Ramos (cell line): Measurements from ENCODE around the gene MAPK13.
"Not testable (repeated sequence)": the region's sequence is repeated elsewhere in the genome, so short reads cannot be mapped to it uniquely, and the experiment has no call there.

Source experiments
- in situ Hi-C: fragments of 300-500 bp; cut with MboI; formaldehyde crosslinking; loops from one replicate; pipeline ENCODE4 v1.14.3; 2022; ENCODE audit warnings: low sequenced_read_pairs; ENCODE audit not compliant: unreplicated experiment

Gene MAPK13

DNA sequence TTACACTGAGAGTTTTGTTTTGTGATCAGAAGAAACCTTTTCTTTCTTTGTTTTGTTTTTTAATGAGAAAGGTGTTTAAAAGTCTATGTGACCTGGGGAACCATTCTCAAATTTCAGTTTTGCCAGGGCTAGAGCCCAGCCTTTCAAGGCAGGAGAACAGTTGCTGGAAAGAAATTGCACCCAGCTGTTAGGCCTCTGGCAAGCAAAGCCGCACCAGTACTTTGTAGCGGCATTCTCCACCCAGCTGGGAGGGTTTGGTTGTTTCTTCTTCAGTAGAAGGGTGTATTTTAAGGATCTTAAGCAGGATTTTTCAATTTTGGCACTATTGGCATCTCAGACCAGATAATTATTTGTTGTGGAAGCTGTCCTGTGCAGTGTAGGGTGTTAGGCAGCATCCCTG is 16.6 kb upstream of the MAPK13 start:
- in situ Hi-C loops = no loop called here

DNA sequence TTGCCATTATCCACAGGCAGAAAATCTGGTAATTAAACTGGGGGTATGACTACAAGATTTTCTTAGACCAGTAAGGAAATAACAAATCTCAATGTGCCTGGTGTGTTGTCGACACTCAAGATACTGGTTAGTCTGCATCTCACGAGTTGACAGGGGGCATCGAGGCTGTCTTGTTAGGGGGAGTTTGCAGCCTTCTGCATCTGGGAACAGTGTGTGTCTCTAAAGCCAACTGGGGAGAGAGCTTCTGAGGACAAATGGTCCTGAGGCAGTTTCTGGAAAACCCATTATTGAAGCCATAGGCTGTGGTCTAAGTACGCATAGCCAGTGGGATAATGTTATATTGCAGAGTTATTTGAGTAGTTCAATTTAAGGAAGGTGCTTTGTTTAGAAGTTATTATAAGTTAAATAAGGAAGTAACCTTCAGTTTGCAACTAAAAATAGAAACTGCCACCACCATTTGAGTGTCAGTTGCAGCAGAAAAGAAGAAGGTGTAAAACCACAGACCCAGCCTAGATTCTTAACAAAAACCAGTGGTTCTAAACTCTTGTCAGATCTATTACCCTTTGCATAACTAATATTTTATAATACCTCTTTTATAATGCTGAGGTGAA is 15.4 kb upstream of the MAPK13 start:
- in situ Hi-C loops = no loop called here

DNA sequence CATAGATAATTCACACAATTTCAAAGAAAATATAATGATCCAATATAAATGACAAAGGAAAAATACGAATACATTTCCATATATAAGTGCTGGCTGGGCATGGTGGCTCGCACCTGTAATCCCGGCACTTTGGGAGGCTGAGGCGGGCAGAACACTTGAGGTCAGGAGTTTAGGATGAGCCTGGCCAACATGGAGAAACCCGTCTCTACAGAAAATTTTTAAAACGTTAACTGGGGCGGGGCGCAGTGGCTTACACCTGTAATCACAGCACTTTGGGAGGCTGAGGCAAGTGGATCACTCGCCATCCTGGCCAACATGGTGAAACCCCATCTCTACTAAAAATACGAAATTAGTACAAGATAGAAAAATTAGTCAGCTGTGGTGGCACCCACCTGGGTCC is 14.9 kb upstream of the MAPK13 start:
- in situ Hi-C loops = no loop called here

DNA sequence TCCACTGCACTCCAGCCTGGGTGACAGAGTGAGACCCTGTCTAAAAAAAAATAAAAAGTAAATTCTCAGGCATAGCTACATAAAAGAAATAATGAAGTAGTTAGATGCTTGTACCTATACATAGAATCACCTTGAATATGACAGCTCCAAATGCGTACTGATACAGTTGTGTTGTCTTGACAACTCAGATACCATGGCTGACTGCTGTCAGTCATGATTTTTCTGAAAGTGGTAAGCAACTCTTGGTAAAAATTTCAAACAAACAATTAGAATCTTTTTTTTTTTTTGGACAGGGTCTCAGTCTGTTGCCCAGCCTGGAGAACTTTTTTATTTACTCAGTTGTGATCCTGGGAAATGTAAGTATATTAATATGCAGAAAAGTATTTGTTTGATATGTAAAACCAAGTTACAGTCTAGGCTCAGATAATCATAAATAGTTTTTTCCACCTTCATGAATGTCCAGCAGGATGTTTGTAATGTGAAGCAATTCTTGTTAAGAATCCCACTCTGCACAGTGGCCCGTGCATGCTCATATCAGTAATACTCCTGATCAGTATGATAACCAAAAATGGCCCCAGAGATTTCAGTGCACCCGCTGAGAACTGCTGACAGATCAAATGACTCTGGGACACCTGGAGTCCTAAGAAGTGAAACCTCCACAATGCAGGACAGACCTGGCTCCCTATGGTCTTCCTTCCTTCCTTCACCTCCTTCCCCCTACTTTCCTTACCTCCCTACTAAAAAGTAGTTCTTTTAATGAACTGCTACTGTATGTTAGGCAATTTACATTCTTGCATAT is 14.0 kb upstream of the MAPK13 start:
- in situ Hi-C loops = no loop called here

DNA sequence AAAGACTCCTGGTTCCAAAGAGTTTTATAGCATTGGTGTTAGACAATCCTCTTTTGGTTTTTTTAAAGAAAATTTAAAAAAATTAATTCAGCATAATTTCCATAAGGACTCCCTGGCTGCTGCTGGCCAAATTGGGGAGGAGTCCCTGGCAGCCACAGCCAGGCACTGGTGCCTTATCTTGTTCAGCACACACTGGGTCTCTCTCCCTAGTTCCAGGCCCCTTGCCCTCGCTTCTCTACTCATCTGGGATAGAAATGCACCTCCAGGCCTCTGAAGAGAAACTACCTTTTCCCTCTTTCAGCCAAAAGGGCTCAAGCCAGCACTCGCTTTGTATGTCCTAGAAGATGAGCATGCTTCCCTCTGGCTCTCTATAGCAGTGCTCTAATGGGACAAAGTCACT is 13.4 kb upstream of the MAPK13 start:
- in situ Hi-C loops = no loop called here

DNA sequence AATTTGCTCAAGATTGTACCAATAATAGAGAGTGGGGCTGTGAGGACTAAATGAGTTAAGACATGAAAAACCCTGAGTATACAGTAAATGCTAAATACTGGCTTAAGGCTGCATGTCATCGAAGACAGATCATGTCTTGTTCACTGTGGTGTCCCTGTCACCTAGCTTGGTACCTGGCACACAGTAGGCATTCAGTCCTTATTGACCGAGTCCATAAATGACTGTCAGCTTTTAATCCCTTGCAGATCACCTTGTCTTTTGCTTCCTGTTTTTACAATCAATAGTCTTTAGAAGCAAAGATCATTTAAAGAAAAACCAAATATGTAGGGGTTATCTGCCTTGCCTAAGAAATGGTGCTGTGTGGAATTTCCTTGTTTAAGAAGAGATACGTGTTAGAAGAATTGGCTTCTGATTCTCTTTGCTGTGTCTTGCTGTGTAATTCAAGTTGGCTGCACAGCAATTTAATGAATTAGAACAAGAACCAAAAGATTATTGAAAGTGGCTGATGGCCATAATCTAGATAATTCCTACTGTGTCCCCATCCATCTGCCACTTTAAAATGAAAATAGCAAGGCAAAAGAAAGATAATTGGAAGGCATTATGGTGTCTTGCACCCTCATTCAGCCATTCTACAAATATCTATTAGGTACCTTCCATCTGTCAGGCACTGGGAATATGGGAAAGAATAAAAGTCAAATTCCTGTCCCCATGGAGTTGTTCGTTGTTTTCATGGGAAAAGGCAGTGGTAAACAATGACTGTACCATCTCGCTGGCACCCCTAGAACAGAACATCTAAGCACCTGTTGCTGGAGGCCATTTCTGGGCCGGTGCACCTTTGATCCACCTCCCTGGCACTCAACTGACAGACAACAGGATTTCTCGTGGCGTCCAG is 12.4 kb upstream of the MAPK13 start:
- in situ Hi-C loops = no loop called here

DNA sequence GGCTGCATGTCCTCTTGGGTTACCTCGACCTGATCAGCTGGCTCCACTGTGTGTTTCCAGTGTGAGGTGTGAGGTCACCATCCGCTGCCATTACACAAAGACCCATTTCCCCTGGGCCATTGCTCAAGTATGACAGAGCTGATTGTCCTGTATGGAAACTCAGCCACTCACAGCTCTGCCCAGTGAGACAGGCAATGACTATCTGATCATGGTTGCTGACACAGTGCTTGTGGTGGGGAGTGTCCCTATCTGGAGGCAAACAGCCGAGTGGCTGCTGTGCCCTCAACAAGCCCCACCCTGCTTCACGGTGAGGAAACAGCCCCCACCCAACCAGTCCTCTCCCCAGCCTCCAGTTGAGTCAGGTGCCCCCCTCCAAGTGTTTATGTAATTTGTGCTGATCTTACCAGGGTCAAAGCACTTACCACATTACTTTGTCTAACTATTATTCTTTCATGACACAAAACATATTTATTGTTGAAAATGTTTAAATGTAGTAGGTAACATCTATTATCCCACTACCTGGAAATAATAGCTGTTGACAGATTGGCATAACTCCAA is 11.7 kb upstream of the MAPK13 start:
- in situ Hi-C loops = no loop called here

DNA sequence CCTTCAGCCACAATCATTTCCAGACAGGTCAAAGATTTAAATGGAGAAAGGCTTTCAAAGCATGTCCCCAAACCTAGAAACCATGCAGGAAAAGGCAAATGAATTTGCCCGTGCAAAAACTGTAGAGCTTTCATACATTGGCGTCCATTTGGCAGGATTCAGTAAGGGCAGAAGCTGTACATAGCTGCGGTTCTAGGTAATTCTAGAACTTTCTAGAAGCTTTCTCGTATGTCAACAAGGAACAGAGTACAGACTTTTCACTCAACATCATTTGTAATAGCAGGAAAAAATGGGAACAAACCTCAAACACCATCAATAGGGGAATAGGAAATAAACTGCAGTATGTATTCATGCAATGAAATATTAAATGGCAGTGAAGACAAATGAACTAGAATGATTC is 11.1 kb upstream of the MAPK13 start:
- in situ Hi-C loops = no loop called here

DNA sequence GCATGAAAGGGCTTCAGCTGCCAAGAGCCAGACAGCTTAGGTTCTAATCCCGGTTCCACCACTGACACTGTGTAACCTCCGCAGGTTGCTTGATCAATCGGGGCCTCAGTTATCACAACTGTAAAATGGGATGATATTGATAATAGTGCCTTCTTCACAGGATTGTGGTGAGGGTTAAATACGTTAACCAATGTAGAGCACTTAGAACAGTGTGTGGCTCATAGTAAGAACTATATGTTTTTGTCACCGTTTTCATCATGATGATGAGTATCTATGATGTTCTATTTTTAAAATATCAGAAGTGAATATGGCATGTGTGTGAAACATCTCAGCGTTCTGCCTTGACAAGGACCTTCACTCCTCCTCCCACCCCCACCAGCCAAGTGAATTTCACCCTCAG is 10.3 kb upstream of the MAPK13 start:
- in situ Hi-C loops = no loop called here

DNA sequence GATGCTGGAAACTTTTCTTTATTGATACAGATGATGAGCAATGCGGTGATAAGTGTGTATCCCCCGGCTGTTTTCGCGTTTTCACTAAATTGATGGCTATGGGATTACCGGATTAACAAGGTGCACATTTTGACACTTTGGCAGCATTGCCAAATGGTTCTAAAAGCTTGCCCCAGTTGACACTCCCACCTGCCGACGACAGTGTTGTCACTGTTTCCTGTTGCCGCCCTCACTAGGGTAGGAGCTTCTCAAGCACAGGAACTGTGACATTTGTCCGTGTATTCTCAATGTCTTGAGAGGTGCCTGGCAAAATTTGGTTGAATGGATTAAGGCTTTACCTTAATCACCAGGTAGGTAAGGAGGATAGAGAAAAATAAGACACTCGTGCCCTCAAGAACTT is 9.8 kb upstream of the MAPK13 start:
- in situ Hi-C loops = no loop called here

DNA sequence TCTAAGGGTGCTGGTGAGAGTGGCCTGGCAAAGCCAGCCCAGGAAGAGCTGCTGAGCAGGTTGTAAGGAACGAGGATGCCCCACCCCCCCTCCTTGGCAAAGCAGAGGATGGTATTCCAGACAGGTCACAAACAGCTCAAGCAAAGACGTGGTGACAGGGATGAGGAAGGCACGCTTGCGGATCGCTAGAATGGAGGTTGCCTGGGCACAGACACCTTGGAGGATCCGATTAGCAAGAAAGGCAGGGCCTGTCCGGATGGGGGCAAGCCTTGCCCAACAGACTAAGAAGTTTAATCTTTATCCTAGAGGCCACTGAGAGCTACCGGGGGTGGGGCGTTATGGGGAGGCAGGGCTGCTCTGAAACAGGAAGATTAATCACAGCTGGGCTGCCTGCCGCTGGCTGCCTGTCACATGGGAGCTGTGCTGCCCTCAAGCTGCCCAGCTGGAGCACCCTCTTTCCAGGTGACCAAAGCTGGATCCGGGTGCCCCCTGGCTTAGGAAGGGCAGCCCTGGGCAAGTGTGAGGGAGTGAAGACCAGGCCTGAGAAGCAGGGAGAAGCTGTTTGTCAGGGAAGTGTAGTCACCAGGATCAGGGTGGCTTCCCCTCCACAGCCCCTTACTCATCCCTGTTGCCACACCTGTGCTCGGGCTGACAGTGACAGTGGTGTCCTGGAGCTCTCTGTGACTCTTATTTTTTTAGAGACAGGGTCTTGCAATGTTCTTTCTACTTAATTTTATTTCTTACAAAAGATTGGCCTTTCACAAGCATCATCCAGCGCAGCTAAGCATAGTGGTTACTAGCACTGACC is 9.1 kb upstream of the MAPK13 start:
- in situ Hi-C loops = no loop called here

DNA sequence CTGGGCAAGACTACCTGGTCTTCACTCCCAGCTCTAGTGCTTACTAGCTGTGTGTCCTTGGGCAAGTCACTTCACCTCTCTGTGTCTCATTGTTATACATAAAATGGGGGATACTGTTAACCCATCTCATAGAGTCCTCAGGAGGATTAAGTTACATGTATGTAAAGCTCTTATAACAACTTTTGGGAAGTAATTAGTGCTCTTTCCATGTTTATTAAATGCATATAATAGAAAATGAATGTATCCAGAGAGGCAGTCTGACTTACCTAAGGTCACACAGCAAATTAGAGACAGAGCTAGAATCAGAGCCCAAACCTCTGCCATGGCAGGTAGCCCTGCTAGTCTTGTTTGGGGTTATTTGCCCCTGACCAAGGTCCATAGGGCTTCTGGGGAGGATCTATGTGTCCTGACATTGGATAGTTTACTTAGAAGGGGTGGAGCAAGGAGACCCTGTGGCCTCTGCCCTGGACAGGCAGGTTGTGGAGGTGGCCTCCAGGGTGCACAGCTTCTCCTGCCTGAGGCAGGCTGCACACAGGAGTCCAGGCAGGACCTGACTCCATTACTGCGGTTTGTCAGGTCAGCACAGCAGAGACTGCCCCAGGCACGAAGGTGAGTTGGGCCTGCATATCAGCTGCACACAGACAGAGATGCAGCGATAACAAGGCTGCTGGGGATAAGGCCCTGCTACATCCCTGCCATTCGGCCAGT is 8.4 kb upstream of the MAPK13 start:
- in situ Hi-C loops = no loop called here

DNA sequence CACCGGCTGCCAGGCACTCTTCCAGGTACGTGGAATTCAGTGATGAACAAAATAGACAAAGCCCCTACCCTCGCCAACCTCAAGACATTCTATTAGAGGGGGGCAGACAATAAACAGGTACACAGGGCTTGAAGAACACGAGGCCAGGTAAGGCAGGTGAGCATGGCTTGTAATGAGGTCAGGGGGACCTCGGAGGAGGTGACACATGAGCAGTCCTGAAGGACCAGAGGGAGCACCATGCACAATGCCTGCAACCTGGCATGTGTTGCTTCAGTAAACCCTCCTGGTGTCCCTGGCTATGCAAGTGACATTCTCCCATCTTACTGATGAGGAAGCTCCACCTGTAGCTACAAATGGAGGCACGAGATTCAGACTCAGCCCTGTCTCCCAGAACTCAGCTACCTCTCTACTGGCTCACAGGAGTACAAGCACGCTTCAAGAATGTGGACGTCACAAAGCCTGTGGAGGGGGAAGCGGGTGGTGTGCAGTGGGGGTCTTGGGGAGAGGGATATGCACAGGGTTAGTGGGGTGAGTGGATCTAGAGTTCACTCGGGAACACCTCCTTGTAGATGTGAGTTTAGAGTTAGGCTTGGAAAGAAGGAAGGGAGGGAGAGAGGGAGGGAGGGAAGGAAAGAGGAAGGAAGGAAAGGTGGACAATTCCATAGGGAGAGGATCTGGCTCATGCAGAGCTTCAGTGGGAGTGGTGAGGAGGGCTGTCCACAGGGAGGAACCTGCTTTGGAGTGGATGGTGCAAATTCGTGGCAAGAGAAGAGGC is 7.6 kb upstream of the MAPK13 start:
- in situ Hi-C loops = no loop called here

DNA sequence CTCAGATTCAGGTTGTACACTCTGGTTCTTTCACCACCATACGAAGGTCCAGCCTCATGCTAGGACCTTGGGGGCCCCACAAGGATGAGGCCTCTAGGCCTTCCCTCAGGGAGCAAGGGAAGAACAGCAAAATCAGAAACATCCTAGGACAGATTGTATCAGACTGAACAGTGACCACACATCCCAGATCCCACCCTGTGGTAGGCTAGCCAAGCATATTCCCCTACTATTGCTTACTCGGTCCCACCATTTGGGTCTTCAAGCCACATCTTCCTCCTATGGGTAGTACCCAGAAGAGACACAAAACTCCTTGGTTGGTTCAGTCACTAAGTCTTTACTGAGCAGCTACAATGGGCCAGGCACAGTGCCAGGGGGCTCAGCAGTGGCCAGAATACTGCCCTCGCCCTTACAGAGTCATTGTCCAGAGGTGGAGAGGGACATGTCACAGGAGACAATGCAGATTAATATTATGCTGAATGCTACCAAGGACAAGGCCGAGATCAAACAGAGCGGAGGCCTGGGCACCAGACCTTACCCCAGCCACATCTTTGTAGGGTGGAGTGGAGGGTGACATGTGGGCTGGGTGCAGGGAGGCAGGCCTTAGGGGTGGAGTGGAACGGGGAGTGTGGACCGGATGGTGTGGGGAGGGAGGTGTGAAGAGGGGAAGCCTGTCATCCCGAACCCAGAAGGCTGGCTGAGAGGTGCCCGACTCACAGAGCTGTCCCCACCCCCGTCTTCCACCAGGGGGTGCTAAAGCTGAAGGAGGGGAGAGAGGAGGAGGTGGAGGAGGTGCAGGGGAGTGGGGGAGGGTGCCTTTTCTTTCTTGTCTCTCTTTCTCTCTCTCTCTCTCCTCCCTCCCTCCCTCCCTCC is 6.8 kb upstream of the MAPK13 start:
- in situ Hi-C loops = no loop called here

DNA sequence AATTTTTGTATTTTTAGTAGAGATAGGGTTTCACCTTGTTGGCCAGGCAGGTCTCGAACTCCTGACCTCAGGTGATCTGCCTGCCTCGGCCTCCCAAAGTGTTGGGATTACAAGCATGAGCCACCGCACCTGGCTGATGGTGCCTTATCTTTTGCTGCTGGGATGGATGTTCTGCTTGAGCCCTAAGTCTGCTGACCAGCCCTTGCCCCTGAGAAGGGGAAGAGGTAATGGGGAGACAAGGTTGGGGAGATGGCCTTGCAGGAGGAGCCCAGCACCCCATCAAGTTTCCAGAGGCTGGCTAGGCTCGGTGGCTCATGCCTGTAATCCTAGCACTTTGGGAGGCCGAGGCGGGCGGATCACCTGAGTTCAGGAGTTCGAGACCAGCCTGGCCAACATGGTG is 6.0 kb upstream of the MAPK13 start:
- in situ Hi-C loops = not testable (repeated sequence)

DNA sequence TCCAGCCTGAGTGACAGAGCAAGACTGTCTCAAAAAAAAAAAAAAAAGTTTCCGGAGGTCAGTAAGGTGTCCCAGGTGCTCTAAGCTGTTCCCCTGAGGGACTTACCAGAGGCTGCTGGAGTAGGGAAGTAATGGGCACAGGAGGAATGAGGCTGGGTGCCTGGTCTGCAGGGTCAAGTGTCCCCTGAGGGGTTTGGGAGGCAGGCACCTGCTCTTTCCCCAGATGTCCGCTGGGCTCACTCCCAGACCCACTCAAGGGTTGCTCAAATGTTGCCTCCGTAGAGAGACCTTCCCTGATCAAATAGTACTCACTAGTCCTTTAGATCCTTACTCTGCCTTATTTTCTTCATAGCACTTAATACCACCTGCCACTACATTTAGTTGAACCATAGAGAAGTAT is 5.4 kb upstream of the MAPK13 start:
- in situ Hi-C loops = no loop called here

DNA sequence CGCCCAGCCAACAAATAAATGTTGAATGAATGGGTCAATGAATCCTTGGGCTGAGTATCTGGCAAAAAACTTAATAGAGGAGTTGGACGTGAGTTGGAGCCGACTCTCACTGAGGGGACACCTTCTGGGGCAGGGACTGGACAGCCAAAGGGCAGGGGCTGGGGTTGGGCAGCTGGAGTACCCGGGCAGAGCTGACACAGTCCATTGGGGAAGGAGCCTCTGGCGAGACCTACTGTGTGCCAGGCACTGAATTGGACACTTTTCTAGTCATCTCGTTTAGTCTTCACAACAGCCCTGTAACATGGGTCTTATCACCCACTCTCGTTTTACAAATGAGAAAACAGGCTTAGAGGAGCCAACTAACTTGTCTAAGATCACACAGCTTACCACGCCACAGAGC is 4.7 kb upstream of the MAPK13 start:
- in situ Hi-C loops = no loop called here

DNA sequence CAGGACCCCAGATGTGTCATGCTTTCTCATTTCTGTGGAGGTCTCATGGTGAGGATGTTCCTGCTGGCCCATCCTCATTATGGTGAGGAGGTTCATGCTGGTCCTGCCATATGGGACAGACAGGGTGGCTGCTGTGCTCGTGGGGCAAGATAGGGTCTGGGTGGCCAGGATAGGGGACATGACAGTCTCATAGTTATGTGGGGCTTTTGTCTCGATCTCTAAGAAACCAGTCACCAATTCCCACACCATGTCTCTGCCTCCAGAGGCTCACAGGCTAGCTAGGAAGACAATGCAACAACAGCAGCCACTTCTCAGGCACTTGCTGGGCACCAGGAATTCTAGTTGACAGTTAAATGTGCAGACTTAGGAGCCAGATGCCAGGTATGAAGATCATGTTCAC is 4.2 kb upstream of the MAPK13 start:
- in situ Hi-C loops = no loop called here
